Ishikawa (cell line): Measurements from ENCODE around the gene VEPH1.

Experiments
- EGR1 ChIP-seq: IDR thresholded peaks from 2 replicates; pipeline ENCODE4 v1.6.1; 2012
- NFIC ChIP-seq: IDR thresholded peaks from 2 replicates; pipeline ENCODE4 v1.6.1; 2012
- RAD21 ChIP-seq: IDR thresholded peaks from 2 replicates; pipeline ENCODE4 v1.6.1; 2012; ENCODE audit warnings: low read depth
- REST ChIP-seq: IDR thresholded peaks from 2 replicates; pipeline ENCODE4 v1.6.1; 2012; ENCODE audit warnings: low read depth, mild to moderate bottlenecking
- TCF12 ChIP-seq: IDR thresholded peaks from 2 replicates; pipeline ENCODE4 v1.6.1; 2012; ENCODE audit warnings: low read depth
- YY1 ChIP-seq: IDR thresholded peaks from 2 replicates; pipeline ENCODE4 v1.6.1; 2012; ENCODE audit warnings: low read depth
- TF ChIP-seq, protein P1 (sequence below): IDR thresholded peaks from 2 replicates; pipeline ENCODE4 v1.6.1; 2012

- TF ChIP-seq, protein P1, sequence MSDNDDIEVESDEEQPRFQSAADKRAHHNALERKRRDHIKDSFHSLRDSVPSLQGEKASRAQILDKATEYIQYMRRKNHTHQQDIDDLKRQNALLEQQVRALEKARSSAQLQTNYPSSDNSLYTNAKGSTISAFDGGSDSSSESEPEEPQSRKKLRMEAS = no peak
- TF ChIP-seq NFIC (no peak), REST (no peak), YY1 (no peak), RAD21 (no peak), TCF12 (no peak), EGR1 (no peak)
These were observed 11.2 kb upstream of the VEPH1 start for GRCh38 chr3:157514371-157514895.
